Superior temporal gyrus (tissue), 1 donor: Measurements from ENCODE around the gene SH3RF1.

Experiments used
- DNase-seq: peaks from one replicate; pipeline ENCODE4 v3.0.0-alpha.2; 2016; ENCODE audit errors: extremely low spot score

The SH3RF1 gene

DNA sequence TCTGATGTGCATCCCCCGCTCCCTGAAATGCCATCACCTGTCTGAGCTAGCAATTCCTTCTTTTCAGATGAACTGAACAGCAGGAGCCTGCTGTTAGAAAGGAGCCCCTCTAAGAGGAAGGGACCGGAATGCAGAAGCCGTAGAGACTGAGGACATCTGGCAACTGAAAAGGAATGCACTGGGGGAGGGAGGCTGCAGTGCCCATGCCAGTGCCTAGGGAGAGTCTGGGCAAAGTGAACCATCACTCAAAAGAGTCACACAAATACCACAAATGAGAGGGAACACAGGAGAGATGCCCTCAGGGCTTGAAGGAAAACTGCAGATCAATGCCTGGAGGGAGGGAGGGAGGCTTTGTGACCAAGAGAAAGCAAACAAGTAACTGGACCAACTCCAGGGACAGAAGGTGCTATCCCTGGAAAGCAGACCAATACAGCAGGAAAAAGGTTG is 166.8 kb downstream of the SH3RF1 start:
- DNase-seq = no peak

DNA sequence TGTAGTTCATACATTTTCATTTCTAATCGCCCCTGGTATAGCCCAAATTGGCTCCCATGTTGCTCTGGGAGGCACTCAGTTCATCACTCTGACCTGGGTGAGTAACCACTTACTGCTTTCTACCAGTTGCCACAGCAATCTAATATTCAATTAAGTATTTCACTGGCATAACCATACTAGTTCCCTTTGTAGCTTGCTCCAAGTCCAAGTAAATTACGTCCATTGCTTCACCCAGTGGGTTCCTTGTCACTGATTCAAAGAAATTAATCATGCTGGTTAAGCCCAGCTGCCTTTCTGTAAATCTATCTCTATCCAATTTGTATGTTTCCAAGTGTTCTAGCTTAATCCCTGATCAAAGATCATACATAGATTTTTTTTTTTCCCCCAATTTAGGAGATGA is 168.7 kb downstream of the SH3RF1 start:
- DNase-seq = no peak

DNA sequence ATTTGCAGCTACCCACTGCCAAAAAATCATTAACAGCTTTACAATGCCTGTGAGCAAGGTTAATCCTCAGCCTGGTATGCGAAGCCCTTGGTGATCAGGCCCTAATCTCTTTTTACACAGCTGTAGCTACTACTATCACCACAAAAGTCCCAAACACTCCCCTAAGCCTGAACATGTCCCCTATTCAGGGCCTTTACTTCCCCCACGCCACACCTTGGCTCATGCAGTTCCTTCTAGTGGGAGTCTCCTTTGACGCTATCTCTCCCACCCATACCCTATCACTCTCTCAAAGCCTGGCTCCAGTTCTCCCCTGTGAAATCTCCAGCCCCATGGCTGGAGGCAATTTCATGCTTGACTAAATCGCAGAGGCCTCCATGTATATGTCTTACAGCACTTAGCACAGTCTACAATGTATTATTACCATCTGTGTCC is 170.1 kb downstream of the SH3RF1 start:
- no peak for DNase-seq

DNA sequence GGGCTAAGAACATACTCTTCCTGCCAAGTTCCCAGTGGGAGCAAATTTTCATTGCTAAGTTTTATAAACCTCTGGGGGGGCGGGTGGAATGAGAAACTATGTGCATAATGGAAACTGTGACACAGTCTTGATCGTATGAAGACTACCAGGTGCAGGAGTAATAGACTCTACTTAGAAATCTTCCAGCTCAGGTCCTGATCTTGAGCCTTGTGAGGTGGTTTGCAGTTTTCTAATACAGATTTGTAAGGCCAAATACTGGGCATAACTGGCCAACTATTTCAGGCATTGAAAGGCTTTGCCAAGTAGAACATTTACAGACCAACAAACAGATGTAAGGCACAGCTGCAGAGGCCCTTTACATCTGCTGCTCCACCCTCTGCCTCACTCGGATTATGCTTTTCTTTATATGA is 171.0 kb downstream of the SH3RF1 start:
- DNase-seq = no peak

DNA sequence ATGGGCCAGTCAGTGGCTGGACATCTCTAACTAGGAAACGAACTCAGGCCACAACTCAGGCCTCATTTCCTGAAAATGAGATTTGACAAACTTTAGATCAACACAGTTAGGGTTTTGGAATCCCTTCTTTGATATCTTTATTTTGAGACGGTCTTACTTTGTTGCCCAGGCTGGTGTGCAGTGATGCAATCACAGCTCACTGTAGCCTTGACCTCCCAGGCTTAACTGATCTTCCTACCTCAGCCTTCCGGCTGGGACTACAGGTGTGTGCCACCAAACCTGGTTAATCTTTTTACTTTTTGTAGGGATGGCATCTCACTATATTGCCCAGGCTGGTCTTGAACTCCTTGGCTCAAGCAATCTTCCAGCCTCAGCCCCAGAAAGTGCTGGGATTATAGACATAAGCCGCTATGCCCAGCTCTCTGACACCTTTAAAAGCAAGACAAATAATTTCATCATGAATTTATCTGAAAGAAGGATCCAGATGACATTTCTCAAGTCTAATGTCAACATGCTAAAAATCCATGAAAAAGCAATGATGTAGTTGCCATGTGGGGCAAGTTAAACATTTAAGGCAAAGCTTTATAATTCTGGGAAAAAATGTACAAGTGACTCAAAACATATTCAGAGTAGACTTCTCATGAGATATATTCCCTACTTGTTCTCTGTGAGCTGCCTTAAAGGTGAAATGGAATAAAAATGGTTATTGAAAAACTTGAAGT is 171.6 kb downstream of the SH3RF1 start:
- DNase-seq = no peak

DNA sequence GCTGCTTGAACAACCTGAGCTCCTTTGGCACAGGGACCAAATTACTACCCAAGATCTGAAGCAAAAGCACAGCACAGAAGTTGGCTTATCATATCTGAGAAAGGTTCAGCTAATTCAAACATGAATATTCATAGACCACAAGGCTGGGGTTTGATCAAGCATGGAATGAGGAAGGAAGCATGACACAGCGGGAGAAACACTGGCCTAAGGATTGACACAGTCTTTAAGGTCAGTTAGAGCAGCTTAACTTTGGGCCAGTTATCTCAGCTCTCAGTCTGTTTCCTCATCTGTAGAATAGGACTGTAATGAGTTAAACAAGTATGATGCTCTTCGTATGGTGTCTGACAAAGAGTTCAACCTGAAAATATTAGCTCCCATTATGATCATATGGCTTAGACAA is 172.2 kb downstream of the SH3RF1 start:
- no peak for DNase-seq

DNA sequence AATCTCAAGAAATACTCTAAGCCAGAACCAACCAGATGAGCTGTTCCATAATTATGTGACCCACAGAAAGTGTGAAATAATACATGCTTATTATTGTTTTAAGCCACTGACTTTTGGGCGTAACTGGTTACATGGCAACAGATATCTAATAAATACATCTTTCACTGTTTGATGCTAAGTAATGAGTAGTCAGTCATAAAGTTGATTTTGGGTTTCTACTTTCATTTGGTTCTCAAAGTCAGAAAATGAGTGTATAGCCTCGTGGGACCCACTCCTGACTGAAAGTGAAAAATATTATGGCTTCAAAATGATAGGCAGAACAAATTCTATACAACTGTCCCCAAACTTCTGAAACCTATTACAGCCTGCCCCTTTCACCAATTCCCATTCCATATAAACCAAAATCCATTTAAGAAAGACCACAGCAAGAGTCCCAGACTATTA is 172.7 kb downstream of the SH3RF1 start:
- no peak for DNase-seq

DNA sequence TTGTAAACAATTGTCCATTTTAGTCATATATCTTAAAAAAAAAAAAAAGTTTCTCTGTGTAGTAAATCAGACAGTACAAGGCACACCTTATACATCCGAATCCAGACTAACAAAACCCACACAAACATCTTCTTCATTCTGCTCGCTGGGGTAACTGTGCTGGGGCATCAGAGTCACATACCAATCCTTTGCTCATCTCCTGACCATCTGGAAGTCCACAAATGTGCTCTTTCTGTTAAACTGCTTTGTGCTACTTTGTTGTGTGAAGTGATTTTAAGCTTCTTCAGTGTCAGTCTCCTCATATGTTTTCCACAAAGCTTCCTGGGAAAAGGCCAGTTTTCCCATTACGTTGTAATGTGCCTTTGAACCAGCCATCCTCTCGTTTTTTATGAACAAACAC is 174.5 kb downstream of the SH3RF1 start:
- no peak for DNase-seq

DNA sequence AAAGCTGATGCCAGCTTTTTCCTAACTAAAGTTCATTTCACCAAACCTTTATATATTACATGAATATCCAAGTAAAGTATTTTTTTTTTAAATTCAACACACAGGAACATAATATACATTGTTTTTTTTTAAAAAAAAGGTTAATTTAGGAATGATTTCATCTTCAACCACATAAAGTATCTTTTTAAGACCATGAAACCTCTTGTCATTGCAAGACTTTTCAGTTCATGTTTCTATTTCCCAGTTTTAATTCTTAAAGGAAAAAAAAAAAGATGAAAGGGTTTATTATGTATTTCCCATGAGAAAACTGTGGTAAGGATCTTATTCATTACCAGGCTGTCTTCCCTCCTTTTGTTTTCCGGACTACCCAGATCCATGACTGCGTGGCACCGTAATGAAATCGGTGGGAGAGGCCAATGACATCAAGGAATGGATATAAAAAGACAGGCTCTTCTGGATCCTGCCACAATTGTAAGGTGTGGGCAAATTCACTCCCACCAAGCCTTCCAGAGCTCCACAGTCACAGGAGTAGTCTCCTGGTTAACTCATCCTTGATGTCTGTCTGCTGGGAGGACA is 176.0 kb downstream of the SH3RF1 start:
- no peak for DNase-seq

DNA sequence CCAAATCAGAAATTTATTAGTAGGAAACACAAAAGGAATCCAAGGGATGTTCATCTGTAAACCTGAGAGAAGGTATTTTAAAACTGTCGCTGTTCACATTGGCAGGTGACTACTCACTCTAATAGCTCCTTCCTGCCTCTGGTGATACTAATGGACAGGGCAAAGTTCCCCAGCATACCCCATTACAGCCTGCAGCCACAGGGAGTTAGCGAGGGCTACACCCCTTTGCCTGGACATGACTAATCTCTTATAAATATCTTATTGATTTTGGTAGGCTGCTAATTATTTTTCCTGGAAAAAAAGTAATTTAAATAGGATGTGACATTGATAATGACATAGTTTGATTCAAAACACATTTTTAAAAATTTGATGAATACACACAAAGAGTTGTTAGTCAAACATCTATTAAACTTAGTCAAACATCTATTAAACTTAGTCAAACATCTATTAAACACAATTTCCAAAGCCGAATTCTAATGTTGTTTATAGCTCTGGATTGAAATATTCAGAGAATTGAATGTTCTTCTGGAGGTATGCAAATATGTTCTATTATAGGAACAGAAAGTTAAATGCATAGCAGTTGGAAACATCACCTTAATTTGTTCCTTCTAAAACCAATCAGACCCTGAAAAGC is 177.8 kb downstream of the SH3RF1 start:
- DNase-seq = no peak

DNA sequence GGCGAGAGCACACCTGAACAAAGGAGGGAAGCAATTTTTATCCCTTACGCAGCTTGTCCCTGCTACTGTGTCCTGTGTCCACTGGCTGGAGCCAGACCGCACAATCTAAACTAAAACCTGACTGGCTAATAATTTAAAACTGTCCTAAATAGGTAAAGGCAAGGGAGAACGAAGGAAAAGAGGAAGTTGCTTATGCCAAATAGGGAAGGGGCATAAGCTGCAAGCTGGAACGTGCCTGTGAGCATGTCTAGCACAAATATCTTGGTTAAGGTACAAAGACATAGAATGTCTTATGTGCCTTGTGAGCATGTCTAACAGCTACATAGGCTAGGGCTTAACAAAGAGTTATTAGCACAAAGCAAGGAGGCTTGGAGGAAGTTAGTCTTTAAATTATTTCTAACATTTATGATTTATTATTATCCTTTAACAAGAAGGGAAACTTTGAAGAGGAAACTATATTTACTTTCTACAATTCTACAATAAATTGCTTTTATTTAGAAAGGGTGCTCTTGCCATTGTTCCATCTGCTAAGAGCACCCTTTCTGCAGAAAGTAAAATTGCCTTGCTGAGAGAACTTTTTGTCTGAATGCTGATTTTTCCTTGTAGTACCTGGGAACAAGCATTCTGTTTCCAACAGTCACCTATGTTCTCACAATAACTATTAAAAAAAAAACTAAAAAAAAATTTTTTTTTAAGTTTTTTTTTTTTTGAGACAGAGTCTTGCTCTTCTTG is 180.1 kb downstream of the SH3RF1 start:
- DNase-seq = no peak

DNA sequence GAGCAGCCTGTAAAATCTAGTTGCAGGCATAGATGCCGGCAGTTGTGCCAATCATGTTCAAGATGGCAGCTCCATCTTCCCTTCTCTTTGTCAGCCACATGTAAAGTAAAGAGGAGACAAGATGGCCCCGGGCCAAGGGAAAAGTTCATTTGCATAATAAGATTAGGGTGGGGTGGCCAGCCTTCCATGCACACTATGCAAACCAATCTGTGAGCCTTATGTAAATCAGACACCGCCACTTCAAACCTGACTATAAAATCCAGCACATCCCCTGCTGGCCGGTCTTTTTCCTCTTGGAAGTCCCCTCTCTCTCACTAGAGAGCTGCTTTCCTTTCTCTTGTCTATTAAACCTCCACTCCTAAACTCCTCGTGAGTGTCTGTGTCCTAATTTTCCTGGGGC is 181.8 kb downstream of the SH3RF1 start:
- no peak for DNase-seq

DNA sequence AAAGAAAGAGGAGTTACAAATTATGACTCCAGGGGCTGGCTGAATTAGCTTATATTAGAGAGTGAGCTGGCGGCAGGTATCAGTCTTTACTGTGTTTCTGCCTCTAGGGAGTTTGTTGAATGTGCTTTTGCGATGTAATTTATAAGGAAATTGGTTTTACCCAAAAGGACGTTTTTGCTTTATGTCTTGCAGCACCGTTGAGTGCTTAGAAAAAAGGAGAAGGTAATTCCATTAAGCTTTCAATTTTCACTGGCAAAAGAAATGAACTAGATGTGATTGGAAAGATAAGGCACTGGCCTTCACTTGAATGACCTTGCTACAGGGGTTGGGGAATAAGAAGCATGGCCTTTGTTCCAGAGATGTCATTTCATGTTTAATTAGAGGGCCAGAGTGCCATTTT is 185.8 kb downstream of the SH3RF1 start:
- DNase-seq = no peak

DNA sequence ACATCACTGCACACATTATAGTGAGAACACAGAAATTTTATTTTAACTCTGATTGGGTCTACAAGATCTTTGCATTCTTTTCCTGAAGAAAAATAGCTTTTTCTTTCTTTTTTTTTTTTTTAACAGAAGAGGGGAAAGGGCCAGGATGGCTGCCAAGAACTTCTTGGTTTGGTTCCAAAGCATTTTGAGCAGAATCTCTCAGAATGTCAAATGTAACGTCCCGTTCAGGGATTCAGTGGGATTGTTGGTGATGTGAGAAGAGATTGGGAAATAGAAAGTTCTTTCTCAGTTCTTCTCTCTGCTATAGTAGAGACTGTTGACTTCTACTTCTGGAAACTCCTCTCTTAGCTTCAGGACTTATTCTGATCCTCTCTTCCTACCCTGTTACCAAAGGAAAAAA is 189.8 kb downstream of the SH3RF1 start:
- DNase-seq = peak; percentile 56

DNA sequence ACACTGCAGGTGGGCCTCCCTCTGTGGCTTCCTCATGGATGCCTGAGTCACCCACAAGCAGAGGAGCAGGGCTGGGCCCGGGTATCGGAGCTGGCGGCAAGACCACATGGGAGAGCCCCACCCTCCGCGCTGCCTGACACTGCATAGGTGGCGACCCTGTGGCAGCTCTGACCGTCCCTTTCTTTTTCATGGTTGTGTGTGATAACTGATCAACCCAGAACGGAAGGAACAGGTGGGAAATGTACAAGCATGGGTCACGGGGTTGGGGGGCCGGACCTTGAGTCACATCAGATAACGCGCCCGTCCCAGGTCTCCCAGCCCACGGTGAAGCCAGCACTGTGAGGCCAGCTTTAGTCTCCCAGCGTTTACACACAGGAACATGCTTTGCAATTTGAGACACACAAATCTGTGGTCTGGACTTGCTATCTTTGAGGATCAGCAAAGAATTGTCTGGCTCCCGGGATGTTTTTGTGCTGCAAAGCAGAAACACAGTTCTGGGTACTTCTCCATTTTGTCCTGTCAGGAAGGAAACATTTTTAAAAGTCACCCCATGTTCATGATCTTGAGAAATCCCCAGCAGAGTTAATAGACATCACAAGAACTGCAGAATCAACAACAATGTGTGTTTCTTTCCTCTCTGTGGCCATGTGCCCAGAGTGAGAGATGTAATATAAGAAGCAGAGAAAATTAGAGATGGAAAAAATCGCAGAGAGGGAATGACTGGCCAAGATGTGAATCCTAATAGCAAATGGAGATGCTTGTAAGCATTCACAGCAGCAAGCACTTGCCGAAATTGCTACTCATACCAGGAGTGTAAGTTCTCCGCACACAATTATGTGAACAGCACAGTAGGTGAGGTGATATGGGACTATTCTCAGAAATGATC is 190.6 kb downstream of the SH3RF1 start:
- peak; percentile 60 for DNase-seq

DNA sequence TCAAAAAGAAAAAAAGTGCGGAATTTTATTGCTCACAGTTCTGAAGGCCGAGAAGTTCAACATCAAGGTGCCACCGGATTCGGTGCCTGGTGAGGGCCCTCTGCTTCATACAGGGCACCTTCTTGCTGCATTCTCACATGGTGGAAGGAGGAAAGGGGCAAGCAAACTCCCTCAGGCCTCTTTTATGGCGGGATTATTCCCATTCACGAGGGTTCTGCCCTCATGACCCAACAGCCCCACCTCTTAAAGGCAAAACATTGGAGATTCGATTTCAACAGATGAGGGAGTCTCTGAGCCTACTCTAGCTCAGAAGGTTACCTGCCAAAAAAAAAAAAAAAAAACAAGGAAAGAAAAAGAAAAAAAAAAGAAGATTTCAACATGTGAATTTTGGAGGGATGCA is 196.6 kb downstream of the SH3RF1 start:
- no peak for DNase-seq

DNA sequence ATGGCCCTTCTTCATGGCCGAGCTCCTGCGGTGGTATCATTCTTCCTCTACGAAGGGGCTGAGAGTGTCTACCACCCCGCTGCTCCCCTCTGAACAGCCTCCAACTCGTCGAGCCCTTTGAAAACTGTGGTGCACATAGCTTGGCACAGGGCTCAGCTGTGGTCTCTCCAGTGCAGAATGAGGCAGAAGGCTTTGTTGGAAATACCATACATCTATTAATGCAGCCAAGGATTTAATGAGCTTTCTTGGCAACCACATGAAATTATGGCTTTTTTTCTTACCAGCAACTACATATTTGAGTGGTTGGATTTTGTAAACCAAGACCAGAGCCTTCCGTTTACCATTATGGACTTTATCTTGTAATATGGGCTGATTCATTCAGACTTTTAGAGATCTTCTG is 199.0 kb downstream of the SH3RF1 start:
- no peak for DNase-seq

DNA sequence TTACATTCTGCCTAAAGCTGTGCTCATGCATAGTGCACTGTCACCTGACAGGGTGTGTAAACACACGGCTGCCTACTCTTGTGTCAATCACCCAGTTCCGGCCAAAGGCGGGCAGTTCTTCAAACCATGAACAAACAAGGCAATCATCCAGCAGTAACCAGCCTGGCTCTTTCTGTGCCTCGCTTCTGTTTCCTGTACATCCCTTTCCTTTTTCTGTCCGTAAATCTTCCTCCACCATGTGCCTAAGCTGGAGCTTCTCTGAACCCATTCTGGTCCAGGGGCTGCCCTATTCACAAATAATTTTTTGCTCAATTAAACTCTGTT is 199.9 kb downstream of the SH3RF1 start:
- no peak for DNase-seq

DNA sequence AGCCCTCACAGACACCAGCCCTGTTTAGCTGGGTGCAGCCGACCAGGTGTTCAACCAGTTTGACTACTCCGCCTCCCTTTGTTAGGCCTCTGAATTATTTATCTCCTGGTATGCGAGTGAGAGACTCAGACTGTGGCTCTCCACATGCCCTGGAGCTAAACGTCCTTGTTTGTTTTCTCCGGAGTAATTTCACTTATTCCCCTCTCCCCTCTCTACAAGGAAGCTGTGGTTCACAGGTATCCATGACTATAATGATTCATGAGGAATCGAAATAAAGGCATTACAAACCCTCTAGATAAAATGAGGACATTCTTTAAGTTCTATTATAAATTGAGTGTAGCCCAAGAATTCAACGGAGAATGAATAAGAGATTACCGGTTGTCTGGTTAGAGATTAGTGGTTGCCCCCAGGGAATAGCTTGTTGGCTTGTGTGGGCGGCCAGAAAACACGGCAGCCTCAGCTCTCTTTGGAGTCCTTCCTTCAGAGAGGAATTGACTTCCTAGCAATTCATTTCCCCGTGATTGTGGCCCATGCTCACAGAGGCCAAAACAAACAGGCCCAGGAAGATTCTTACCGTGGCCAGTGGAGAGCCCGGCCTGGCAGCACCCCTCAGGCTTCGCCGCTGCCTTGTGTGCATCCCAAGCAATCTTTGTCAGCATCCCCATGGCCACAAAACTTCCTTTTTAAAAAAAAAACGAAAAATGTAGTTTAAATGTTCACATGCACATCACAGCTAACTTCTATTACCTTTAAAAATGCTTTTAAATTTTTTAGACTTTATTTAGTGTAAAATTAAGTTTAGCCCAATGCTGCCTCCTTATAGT is 200.5 kb downstream of the SH3RF1 start:
- no peak for DNase-seq

DNA sequence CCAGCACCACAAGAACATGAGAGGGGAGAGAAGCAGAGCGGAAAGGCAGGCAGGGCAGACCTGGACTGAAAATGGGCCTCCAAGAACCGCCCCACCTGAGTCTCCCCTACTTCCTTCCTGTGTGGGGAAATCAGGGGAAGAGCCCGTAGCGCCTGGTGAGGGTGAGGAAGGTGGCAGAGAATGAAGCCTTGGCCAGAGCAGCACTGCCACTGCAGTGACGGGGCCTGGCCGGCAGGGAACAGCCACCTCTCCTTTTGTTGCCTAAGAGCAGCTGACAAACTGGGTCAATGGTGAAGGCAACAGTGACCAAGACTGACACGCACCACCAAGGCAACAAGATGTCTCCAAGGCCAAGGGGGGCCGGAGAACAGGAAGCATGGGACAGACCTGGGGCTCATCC is 202.3 kb downstream of the SH3RF1 start:
- no peak for DNase-seq

DNA sequence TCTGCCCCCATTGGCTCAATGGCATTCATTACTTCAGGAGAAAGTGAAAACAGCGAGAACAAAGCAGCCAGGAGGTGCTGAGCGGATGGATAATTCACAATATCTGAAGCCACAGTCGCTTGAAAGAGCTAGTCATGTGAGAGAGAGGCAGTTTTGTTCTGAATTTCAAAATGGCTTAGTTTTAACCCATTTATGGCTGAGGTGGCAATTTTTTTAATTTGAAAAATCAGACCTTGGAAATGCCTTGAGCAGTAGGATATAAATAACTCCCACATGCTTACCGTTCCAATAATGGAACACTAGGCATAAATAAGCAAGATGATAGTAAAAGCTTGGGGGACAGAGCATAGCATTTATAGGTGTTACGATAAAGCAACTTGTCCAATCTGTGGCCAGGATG is 203.8 kb downstream of the SH3RF1 start:
- DNase-seq = no peak
